IMR-90 (cell line): Measurements from ENCODE around the gene FMN1.

Source experiments
- BHLHE40 ChIP-seq: fragments of 150-350 bp; IDR thresholded peaks from 2 replicates; pipeline ENCODE4 v1.6.1; 2016; ENCODE audit warnings: mild to moderate bottlenecking, low read depth, low read length
- CEBPB ChIP-seq: IDR thresholded peaks from 2 replicates; pipeline ENCODE4 v1.6.1; 2012; ENCODE audit warnings: low read depth, low read length, improper control_type of control experiment
- MAZ ChIP-seq: IDR thresholded peaks from 2 replicates; pipeline ENCODE4 v1.6.1; 2012; ENCODE audit warnings: low read depth, mild to moderate bottlenecking, low read length, improper control_type of control experiment, moderate library complexity, borderline replicate concordance
- MXI1 ChIP-seq: IDR thresholded peaks from 2 replicates; pipeline ENCODE4 v1.6.1; 2012; ENCODE audit warnings: low read depth, mild to moderate bottlenecking, low read length, moderate library complexity, borderline replicate concordance
- POLR2A ChIP-seq: IDR thresholded peaks from 2 replicates; pipeline ENCODE4 v1.6.1; 2012; ENCODE audit warnings: mild to moderate bottlenecking, low read depth, low read length
- RAD21 ChIP-seq: IDR thresholded peaks from 2 replicates; pipeline ENCODE4 v1.6.1; 2012; ENCODE audit warnings: low read length, improper control_type of control experiment
- RCOR1 ChIP-seq: IDR thresholded peaks from 2 replicates; pipeline ENCODE4 v1.6.1; 2012; ENCODE audit warnings: mild to moderate bottlenecking, low read length, improper control_type of control experiment; ENCODE audit not compliant: insufficient replicate concordance
- RFX5 ChIP-seq: IDR thresholded peaks from 2 replicates; pipeline ENCODE4 v1.8.0; 2012; ENCODE audit warnings: low read depth, mild to moderate bottlenecking, low read length, moderate library complexity
- SMC3 ChIP-seq: fragments of 150-350 bp; IDR thresholded peaks from 2 replicates; pipeline ENCODE4 v1.6.1; 2016; ENCODE audit warnings: low read depth, mild to moderate bottlenecking, antibody characterized with exemption, low read length, moderate library complexity
- TF ChIP-seq, protein P1 (sequence below): fragments of 150-350 bp; IDR thresholded peaks from 2 replicates; pipeline ENCODE4 v1.6.1; 2017; ENCODE audit warnings: mild to moderate bottlenecking, antibody characterized with exemption, low read length, low read depth
- TF ChIP-seq, protein P2 (sequence below): conservative IDR thresholded peaks from 2 replicates; pipeline ENCODE4 v1.5.1; 2012; ENCODE audit warnings: mild to moderate bottlenecking, low read depth, low read length, improper control_type of control experiment
- TF ChIP-seq, protein P3 (sequence below): fragments of 150-350 bp; IDR thresholded peaks from 2 replicates; pipeline ENCODE4 v1.6.1; 2016; ENCODE audit warnings: low read depth, mild to moderate bottlenecking, low read length, moderate library complexity, borderline replicate concordance

DNA sequence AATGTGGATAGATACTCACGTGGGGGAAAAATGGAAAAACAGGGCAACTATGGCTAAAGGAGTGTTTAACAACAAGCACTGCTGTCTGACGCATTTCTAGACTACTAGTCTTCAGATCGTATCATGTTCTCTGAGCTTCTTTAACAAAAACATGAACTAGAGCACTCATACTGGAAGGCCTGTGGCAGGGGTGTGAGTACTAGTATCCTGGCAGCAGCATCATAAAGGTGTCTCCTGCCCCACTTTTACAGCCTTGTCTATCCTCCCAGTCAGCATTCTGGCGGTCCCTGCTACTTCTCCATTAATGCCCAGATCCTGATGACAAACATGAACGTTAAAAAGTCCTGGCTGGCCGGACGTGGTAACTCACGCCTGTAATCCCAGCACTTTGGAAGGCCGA lies 4.0 kb downstream of the FMN1 start:
- TF ChIP-seq, protein P1, sequence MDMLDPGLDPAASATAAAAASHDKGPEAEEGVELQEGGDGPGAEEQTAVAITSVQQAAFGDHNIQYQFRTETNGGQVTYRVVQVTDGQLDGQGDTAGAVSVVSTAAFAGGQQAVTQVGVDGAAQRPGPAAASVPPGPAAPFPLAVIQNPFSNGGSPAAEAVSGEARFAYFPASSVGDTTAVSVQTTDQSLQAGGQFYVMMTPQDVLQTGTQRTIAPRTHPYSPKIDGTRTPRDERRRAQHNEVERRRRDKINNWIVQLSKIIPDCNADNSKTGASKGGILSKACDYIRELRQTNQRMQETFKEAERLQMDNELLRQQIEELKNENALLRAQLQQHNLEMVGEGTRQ: no peak
- TF ChIP-seq, protein P2, sequence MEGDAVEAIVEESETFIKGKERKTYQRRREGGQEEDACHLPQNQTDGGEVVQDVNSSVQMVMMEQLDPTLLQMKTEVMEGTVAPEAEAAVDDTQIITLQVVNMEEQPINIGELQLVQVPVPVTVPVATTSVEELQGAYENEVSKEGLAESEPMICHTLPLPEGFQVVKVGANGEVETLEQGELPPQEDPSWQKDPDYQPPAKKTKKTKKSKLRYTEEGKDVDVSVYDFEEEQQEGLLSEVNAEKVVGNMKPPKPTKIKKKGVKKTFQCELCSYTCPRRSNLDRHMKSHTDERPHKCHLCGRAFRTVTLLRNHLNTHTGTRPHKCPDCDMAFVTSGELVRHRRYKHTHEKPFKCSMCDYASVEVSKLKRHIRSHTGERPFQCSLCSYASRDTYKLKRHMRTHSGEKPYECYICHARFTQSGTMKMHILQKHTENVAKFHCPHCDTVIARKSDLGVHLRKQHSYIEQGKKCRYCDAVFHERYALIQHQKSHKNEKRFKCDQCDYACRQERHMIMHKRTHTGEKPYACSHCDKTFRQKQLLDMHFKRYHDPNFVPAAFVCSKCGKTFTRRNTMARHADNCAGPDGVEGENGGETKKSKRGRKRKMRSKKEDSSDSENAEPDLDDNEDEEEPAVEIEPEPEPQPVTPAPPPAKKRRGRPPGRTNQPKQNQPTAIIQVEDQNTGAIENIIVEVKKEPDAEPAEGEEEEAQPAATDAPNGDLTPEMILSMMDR: no peak
- TF ChIP-seq POLR2A (no peak), MXI1 (no peak), SMC3 (no peak), BHLHE40 (no peak), RCOR1 (no peak), CEBPB (no peak), MAZ (no peak), RAD21 (no peak), RFX5 (no peak)
- TF ChIP-seq, protein P3, sequence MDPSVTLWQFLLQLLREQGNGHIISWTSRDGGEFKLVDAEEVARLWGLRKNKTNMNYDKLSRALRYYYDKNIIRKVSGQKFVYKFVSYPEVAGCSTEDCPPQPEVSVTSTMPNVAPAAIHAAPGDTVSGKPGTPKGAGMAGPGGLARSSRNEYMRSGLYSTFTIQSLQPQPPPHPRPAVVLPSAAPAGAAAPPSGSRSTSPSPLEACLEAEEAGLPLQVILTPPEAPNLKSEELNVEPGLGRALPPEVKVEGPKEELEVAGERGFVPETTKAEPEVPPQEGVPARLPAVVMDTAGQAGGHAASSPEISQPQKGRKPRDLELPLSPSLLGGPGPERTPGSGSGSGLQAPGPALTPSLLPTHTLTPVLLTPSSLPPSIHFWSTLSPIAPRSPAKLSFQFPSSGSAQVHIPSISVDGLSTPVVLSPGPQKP: no peak
